GM18858 (cell line): Measurements from ENCODE around the gene NFKB2.

Source experiments
- ATAC-seq: cut with Tn5 transposase; IDR thresholded peaks from one replicate; pipeline ENCODE4 v1.9.1; 2021; ENCODE audit not compliant: unreplicated experiment

NFKB2 gene

DNA sequence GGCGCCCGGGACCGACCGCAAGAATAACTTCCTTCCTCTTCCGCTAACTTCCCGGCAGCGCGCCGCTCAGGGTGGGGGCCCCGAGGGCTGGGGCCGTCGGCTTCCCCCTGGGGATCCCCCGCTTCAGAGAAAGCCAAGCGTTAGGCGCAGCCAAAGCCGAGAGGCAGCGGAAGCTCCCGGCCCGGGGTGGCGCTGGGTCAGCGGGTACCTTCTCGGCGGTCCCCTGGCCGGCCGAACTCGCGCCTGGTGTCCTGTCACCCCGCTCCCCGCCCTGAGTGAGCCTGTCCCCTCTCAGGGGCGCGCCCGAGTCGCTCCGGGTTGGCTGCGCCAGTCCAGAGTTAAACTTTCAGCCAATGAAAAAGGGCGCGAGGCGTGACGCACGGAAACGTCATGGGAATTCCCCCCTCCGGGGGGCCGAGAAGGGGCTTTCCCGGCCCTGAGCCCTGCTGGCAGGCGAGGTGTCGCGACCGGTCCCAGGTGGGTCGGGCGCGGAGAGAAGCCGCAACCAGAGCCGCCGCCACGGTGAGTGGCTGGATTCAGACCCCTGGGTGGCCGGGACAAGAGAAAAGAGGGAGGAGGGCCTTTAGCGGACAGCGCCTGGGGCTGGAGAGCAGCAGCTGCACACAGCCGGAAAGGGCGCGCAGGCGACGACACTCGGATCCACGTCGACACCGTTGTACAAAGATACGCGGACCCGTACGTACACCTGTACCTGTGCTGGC, 1.3 kb upstream of the NFKB2 start:
- peak; percentile 72 for ATAC-seq

DNA sequence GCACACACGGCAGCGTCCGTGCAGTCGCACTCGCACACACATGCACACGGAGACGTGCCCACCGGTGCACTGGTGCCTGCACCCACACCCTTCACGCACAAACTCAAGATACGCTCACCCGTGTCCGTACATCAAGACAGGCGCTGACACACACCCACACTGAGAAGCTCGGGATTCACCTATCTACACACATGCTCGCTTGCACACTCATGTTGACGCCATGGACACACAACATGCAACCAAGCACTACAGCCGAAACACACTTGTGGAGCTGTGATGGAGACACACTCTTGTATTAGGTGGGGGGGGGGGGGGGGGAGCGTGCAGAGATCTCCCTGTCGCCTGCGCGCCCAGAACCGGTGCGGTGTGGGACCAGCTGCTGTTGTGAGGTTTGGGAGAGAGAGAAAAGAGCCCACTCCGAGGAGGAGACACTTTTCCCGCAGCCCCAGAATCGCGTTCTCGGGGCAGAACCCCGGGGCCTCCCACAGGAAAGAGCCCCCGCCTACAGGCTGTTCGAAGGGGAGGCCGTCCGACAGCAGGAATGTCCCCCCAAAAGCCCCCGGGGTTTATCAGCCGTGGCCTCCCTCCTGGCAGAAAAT, 605 bp upstream of the NFKB2 start:
- no peak for ATAC-seq

DNA sequence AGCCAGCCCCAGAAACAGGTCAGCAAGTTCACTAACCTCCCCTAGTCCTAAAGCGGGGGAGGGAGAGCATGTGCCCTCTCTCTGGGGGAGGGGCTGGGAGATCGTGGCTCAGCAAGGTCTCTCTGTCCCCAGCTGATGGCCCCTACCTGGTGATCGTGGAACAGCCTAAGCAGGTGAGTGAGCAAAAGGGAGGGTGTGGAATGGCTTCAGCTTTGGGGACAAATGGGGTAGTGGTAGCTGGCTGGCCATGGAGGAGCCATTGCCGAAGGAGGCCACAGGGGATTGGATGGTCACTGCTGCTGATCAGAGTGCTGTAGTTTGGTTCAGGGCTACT, 779 bp downstream of the NFKB2 start:
- no peak for ATAC-seq

DNA sequence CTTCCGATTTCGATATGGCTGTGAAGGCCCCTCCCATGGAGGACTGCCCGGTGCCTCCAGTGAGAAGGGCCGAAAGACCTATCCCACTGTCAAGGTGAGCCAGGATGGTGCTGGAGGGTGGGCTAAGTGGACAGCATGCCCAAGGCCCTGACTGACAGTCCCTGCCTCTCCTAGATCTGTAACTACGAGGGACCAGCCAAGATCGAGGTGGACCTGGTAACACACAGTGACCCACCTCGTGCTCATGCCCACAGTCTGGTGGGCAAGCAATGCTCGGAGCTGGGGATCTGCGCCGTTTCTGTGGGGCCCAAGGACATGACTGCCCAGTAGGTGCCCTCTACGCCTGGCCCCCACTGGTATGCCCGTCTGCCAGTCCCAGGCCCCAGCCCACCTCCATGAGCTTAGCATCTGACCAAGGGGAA, 1.2 kb downstream of the NFKB2 start:
- no peak for ATAC-seq

DNA sequence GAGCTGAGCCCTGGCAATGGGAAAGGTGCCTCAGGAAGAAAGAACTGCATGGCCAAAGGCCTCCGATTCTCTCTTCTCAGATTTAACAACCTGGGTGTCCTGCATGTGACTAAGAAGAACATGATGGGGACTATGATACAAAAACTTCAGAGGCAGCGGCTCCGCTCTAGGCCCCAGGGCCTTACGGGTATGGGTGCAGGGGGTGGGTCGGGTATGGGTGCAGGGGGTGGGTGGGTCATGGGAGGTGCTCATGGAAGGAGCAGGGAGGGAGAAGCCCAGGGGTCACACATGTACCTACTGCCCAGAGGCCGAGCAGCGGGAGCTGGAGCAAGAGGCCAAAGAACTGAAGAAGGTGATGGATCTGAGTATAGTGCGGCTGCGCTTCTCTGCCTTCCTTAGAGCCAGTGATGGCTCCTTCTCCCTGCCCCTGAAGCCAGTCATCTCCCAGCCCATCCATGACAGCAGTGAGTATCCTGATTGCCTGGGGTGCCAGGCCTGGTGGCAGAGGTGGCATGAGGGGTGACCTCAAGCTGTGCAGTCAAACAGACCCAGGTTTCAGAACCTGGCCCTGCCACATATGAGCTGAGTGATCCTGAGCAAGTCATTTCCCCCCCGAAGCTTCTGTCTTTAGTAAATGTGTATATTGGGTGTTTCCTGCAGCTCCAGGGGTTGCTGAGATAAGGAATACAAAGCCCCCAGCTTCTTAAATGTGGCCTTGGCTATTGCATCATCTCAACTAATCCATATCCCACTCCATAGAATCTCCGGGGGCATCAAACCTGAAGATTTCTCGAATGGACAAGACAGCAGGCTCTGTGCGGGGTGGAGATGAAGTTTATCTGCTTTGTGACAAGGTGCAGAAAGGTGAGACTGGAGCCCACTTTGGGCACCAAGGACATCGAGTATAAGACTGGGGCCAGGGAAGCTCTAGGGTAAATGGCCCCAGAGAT, 2.0 kb downstream of the NFKB2 start:
- no peak for ATAC-seq

DNA sequence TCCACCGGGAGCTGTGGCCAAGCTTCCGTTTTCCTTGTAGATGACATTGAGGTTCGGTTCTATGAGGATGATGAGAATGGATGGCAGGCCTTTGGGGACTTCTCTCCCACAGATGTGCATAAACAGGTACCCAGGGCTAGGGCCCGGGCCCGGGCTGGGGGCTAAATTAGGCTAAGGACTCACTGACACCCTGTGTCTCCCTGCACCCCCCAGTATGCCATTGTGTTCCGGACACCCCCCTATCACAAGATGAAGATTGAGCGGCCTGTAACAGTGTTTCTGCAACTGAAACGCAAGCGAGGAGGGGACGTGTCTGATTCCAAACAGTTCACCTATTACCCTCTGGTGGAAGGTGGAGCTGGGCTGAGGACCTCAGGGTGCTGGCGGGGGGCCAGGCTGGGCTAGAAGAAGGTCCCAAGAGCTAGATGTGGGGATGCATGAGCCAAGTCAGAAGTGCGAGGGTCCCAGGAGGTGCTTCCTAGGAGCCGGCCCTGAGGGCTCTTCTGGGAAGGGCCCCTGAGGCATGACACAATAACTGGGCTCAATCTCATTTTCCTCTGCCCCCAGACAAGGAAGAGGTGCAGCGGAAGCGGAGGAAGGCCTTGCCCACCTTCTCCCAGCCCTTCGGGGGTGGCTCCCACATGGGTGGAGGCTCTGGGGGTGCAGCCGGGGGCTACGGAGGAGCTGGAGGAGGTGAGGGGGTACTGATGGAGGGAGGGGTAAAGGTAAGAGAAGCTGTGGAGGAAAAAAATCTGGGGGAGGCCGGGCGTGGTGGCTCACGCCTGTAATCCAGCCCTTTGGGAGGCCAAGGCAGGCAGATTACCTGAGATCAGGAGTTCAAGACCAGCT, 2.9 kb downstream of the NFKB2 start:
- no peak for ATAC-seq

DNA sequence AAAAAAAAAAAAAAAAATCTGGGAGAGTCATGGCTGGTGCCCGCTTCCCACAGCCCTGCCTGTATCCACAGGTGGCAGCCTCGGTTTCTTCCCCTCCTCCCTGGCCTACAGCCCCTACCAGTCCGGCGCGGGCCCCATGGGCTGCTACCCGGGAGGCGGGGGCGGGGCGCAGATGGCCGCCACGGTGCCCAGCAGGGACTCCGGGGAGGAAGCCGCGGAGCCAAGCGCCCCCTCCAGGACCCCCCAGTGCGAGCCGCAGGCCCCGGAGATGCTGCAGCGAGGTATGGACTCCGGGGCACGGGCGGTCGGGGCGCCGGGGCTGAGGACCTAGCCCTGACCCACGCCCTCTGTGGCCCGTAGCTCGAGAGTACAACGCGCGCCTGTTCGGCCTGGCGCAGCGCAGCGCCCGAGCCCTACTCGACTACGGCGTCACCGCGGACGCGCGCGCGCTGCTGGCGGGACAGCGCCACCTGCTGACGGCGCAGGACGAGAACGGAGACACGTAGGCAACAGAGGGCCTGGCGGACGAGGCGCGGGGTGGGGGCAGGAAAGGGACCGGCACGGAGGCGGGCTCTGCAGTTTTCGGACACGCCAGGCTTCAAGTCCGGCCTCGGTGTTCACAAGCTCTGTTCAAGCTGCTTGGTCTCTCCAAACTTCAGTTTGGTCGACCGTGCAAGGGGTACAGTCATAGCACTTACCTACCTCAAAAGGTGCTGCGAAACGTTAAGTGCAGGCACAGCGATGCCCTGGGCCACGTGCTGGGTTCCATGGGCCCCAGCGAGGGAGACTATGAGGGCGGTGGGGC, 3.9 kb downstream of the NFKB2 start:
- ATAC-seq = peak; percentile 35

DNA sequence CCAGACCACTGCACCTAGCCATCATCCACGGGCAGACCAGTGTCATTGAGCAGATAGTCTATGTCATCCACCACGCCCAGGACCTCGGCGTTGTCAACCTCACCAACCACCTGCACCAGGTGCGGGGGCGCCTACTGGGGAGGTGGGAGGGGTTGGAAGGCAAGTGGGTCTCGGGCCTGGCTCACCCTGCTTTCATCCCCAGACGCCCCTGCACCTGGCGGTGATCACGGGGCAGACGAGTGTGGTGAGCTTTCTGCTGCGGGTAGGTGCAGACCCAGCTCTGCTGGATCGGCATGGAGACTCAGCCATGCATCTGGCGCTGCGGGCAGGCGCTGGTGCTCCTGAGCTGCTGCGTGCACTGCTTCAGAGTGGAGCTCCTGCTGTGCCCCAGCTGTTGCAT, 4.6 kb downstream of the NFKB2 start:
- ATAC-seq = no peak

DNA sequence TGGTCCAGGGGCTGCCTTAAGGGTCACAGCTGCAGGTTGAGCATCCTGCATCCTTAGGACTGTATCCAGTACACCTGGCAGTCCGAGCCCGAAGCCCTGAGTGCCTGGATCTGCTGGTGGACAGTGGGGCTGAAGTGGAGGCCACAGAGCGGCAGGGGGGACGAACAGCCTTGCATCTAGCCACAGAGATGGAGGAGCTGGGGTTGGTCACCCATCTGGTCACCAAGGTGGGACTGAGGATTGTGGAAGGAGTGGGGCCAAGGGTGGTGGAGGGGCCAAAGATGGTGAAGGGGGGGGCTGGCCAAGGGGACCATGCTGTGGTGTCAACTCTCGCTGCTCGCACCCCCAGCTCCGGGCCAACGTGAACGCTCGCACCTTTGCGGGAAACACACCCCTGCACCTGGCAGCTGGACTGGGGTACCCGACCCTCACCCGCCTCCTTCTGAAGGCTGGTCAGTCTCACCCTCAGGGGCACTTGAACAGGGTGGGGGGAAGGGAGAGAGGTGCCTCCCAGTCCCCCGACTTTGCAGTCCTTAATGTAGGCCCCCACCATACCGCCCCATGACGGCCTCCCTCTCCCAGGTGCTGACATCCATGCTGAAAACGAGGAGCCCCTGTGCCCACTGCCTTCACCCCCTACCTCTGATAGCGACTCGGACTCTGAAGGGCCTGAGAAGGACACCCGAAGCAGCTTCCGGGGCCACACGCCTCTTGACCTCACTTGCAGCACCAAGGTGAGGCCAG, 5.3 kb downstream of the NFKB2 start:
- no peak for ATAC-seq

DNA sequence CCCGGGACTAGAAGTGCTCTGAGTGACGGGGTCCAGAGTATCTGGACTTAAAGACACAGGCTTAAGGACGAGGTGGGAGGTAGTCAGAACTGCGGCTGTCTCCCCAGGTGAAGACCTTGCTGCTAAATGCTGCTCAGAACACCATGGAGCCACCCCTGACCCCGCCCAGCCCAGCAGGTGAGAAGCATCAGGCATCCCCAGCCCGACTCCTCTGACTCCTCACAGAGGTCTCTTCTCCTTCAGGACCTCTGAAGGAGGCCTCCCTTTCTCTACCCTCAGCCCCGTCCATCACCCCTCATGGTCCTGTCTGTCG, 5.8 kb downstream of the NFKB2 start:
- ATAC-seq = no peak

DNA sequence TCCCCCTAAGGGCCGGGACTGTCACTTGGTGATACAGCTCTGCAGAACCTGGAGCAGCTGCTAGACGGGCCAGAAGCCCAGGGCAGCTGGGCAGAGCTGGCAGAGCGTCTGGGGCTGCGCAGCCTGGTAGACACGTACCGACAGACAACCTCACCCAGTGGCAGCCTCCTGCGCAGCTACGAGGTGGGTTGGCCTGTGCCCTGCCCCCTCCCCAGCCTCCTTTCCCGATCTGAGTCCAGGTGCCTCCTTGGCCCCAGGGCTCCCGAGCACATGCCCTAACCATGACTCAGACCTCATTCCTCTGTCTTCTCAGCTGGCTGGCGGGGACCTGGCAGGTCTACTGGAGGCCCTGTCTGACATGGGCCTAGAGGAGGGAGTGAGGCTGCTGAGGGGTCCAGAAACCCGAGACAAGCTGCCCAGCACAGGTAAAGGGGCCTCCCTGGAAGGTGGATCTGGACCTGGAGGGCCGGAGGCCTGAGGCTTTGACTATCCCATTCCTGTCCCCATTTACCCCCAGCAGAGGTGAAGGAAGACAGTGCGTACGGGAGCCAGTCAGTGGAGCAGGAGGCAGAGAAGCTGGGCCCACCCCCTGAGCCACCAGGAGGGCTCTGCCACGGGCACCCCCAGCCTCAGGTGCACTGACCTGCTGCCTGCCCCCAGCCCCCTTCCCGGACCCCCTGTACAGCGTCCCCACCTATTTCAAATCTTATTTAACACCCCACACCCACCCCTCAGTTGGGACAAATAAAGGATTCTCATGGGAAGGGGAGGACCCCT, 6.4 kb downstream of the NFKB2 start:
- ATAC-seq = no peak

DNA sequence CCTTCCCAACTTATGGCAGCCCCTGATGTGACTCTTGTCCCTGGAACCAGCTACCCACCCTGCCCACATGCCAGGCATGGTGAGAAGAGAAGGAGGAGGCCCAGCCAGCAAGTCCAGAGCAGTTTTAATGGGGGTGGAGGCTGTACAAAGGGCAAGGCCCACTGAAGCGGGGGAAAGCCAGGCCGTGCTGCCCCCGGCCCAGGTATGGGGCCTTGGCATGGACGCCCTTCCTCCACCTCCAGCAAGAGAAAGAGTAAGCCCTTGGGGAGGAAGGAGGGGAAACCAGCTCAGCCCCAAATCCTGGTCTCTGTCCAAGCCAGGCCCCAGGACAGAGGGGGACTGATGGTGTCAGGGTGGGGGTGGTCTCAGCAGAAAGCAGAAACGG, 7.0 kb downstream of the NFKB2 start:
- ATAC-seq = no peak

DNA sequence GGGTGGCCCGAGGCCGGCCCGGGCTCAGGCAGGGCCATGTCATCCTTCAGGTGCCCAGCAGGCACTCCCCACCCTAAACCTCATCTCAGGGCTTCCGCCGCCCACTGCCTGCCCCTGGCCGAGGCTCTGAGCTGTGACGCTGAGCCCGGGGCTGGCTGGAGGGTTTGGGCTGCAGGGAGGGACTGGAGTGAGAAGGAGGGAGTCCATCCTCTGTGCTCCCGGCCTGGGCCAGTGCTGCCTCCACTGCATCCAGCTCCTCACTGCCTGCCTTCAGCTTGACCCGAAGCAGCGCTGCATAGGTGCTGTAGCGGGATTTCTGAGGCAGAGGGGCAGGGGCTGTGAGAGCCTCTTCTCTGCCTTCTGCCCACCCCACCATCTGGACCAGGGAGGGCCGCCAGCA, 7.6 kb downstream of the NFKB2 start:
- no peak for ATAC-seq

DNA sequence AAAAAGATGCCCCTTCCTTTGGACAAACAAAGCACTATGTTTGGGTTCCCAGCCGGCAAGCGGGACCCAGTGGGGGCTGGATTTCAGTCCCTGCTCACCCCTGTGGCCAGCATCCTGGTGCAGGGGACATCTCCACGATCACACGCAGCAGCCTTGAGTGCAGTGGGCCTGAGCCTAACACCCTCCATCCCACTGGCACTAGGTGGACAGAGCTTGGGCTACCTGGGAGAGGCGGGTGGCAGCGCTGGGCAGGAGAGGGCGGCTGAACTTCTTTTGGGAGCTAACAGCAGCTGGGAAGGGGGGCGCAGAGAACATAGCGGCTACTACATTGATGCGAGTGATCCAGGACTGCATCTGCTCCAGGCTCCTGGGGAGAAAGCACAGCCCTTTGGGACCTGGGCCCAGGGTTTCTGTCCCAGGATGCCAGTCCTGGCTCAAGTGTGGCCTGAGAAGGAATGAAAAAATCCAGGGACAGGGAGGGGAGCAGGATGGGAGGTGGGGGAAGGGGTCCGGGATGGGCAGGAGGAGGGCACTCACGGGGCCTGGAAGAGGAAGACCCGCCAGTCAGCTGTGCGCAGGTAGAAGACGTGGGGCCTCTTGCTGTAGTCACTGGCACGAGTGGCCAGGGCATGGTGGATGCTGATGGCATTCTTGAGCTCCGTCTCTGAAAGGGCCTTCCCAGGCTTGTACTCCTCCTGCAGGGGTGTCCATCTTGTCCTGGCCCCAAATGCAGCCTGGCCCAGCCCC, 9.0 kb downstream of the NFKB2 start:
- ATAC-seq = no peak

DNA sequence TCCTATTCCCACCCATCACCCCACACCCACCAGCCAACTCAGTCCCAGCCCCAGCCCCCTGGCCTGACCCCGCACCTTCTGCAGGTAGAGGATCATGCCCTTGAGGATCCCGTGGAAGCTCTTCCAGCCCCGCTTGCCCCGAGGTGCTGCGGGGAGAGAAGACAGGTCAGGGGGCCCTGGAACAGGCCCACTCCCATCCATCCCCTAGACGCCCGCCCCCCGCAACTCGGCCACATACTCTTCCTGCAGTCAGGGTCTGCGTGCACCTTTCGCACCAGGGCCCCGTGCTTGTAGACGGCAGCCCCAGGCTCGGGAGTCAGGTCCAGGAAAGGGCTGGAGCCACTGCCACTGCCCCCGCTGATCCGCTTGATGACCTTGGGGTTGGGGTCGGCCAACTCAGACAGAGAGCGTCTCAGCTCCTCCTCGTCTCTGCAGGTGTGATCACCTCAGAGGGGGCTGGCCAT, 9.6 kb downstream of the NFKB2 start:
- ATAC-seq = no peak

DNA sequence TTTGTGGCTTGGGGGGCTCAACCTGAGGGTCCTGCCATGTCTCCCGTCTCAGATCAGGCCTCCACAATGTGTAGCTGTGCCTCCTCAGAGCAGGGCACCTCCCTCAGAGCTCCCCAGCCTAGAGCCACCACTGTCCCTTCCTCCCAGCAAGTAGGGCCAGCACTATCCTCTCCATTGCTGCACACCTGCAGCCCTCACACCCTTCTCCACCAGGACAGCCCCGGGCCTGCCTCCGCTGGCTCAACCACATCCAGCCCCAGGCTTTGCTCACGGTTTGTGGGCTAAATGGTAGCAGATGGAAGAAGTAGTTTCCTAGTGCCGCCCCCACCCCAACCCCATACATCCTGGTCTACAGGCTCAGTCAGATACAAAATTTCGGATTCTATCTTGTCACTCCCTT, 10.1 kb downstream of the NFKB2 start:
- ATAC-seq = no peak

DNA sequence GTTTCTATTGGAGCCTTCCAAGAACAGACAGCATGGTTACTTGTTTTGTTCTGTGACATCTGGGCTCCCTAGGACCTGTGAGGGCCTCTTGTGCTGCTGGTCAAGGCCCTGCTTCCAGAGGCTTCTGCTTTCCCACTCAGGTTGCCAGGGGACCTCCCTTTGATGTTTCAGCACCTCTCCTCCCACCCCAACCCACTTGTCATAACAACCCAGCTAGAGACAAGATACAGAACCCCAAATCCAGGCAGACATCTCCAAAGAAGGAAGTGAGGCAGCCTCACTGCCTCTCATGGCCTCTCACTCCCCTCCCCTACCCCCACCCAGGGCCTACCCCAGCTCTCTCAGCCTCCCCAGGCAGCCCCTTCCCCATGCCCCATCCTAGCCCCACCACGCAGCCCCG, 11.3 kb downstream of the NFKB2 start:
- ATAC-seq = no peak

DNA sequence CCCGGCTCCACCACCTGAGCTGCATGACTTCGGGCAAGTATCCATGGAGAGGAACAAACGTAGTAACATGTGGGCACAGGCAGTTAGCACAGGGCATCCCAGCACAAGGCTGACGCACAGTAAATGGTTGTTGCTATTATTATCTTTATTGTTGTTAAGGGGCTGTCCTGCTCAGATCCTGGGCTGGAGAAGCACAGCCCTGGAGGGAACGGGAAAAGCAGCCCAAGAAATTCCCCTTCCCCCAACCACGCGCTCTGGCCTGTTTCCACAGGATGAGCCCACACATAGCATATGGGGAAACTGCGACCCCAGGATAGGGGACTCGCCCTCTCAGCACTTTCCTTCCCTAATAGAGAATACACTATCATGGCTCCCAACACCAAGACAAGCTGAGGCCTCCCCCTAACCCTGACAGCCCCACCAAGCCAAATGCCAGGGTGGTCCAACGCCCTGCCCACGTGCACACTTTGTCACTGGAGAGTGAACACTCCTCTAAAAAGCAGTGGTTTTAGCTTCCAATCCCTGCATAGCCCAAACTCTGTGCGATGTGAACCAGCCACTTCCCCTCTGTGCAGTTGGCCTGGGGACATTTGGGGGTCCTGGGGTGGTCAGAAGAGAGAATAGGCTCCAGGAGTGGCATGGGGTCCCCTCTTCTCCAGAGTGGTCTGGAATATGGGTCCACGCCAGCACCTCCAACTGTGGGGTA, 12.1 kb downstream of the NFKB2 start:
- ATAC-seq = no peak
